PFSK-1 (cell line): Measurements from ENCODE around the gene THSD4.

Source experiments
- POLR2AphosphoS5 ChIP-seq: IDR thresholded peaks from 2 replicates; pipeline ENCODE4 v1.6.1; 2012; ENCODE audit warnings: low read depth, mild to moderate bottlenecking, control low read depth, low read length, moderate library complexity
- REST ChIP-seq, 2 experiments: IDR thresholded peaks; 2 replicates each; pipeline versions ENCODE4 v1.6.1 to v1.8.0; 2011 to 2012; ENCODE audit warnings: low read depth in 2 of 2, low read length in 2 of 2, control low read depth in 1 of 2, inconsistent platforms in 1 of 2, mild to moderate bottlenecking in 1 of 2, moderate library complexity in 1 of 2; ENCODE audit not compliant: insufficient read depth in 1 of 2
- SIN3A ChIP-seq: IDR thresholded peaks from 2 replicates; pipeline ENCODE4 v1.6.1; 2012; ENCODE audit warnings: mild to moderate bottlenecking, low read length, moderate library complexity, borderline replicate concordance; ENCODE audit not compliant: insufficient read depth
- TAF1 ChIP-seq: IDR thresholded peaks from 2 replicates; pipeline ENCODE4 v1.6.1; 2012; ENCODE audit warnings: low read length, control low read depth, borderline replicate concordance; ENCODE audit not compliant: insufficient read depth

DNA sequence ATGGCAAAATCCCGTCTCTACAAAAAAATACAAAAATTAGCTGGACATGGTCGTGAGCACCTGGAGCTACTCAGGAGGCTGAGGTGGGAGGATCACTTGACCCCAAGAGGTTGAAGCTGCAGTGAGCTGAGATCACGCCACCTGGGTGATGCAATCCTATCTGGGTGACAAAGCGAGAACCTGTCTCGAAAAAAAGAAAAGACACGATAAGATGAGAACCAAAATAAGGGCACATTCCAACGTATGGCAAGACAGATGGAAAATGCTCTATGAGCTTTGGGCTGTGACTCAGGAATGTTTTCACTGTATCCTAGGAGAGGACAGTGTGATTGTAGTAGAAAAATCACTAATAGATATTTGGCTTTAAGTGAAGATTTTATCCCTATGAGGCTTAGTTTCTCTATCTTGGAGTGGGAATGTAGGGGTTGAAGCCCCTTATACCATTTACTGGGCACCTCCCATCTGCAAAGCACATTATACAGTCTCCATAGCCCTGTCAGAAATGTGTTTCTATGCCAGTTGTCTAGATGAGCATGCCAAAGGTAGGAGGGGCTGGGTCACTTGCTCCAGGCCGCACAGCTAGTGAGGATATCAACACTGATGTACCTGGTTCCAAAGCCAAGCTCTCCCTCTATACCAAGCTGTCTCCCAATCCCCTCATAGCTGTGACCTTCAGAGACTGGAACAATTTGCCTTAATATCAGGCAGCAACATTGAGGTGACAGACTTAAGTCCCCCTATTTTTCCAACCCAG is 641.5 kb downstream of the THSD4 start:
- no peak for TF ChIP-seq SIN3A
- TF ChIP-seq POLR2AphosphoS5, result no peak
- no peak for TF ChIP-seq REST (IDR thresholded peaks at IDR 0.05; ENCODE audit: insufficient read depth in 1 of 2, low read depth in 2 of 2, low read length in 2 of 2)
- no peak for TF ChIP-seq TAF1
